Measurements from ENCODE around the gene SORT1. TPM values are rescaled to one million over a fixed set of nuclear protein-coding genes. Genes with fewer than 3 reads are reported as not detected.

Gene SORT1
- total and polyA plus RNA-seq, 2 of the 13 experiments (the other 11 are each of a cell fraction or from before 2014, with no cell fraction given): 32.4 to 93.0 TPM

DNA sequence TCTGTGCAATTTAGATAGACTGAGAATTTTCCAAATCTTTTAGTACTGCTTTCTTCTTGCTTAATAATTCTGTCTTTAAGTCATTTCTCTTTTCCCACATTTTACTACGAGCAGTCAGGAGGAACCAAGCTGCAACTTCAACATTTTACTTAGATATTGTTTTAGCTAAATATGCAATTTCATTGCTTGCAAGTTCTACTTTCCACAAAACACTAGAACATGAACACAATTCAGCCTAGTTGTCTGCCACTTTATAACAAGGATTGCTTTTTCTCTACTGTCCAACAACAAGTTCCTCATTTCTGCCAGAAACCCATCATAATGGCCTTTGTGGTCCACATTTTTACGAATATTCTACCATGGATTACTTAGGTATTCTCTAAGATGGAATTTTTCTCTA lies 36.6 kb downstream of the SORT1 start (continued):
- TF ChIP-seq, protein P1, sequence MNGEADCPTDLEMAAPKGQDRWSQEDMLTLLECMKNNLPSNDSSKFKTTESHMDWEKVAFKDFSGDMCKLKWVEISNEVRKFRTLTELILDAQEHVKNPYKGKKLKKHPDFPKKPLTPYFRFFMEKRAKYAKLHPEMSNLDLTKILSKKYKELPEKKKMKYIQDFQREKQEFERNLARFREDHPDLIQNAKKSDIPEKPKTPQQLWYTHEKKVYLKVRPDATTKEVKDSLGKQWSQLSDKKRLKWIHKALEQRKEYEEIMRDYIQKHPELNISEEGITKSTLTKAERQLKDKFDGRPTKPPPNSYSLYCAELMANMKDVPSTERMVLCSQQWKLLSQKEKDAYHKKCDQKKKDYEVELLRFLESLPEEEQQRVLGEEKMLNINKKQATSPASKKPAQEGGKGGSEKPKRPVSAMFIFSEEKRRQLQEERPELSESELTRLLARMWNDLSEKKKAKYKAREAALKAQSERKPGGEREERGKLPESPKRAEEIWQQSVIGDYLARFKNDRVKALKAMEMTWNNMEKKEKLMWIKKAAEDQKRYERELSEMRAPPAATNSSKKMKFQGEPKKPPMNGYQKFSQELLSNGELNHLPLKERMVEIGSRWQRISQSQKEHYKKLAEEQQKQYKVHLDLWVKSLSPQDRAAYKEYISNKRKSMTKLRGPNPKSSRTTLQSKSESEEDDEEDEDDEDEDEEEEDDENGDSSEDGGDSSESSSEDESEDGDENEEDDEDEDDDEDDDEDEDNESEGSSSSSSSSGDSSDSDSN (CRISPR knock-in tag; IDR thresholded peaks at IDR 0.05): no peak

DNA sequence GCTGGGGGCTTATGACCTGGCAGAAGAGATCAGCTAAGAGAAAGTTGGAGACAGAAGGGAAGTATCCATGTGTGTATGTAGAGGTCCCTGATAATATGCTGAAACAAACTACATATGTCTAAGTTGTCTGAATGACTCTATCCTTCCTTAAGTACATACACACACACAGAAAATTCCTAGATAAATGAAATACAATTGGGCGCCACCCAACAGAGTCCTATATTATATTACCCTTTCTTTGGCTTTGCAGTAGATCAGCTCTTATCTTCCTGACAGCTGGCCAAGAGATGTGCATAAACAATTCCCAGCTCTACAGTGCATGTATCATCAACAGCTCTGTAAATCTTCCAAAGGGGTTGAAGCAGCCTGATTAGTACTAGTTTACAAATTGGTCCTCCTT lies 40.1 kb downstream of the SORT1 start:
- no peak overlapping the region for H3K9ac ChIP-seq (ENCODE audit: insufficient read depth, low read depth, low read length)
- no peak overlapping the region for H3K4me2 ChIP-seq (ENCODE audit: low read depth, low read length)
- H3K4me3 ChIP-seq (replicated peaks in 1 of 3; ENCODE audit: insufficient read depth in 1 of 3, low read depth in 2 of 3, low read length in 3 of 3): no peak overlapping the region
- DNase-seq (ENCODE audit: low spot score) (no peak), ATAC-seq (no peak), FAIRE-seq (no peak)
- H3K9me3 ChIP-seq (ENCODE audit: low read length): no peaks in the 10 kb centered on the region
- TF ChIP-seq EEA1 (CRISPR knock-in tag; IDR thresholded peaks at IDR 0.05; ENCODE audit: borderline replicate concordance) (no peak), SALL1 (CRISPR knock-in tag; IDR thresholded peaks at IDR 0.05) (no peak), ZNF136 (CRISPR knock-in tag; IDR thresholded peaks at IDR 0.05; ENCODE audit: low read depth) (no peak)
- TF ChIP-seq, protein P2, sequence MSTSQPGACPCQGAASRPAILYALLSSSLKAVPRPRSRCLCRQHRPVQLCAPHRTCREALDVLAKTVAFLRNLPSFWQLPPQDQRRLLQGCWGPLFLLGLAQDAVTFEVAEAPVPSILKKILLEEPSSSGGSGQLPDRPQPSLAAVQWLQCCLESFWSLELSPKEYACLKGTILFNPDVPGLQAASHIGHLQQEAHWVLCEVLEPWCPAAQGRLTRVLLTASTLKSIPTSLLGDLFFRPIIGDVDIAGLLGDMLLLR (CRISPR knock-in tag; IDR thresholded peaks at IDR 0.05): no peak
- TF ChIP-seq, protein P3, sequence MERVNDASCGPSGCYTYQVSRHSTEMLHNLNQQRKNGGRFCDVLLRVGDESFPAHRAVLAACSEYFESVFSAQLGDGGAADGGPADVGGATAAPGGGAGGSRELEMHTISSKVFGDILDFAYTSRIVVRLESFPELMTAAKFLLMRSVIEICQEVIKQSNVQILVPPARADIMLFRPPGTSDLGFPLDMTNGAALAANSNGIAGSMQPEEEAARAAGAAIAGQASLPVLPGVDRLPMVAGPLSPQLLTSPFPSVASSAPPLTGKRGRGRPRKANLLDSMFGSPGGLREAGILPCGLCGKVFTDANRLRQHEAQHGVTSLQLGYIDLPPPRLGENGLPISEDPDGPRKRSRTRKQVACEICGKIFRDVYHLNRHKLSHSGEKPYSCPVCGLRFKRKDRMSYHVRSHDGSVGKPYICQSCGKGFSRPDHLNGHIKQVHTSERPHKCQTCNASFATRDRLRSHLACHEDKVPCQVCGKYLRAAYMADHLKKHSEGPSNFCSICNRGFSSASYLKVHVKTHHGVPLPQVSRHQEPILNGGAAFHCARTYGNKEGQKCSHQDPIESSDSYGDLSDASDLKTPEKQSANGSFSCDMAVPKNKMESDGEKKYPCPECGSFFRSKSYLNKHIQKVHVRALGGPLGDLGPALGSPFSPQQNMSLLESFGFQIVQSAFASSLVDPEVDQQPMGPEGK (CRISPR knock-in tag; IDR thresholded peaks at IDR 0.05): no peak
- 92% methylated on average over 1 of the region's 1 CpG for WGBS (ENCODE audit: low lambda C conversion rate)
- POLR2A ChIA-PET: no interaction called here
- H3K27me3 ChIP-seq (ENCODE audit: control insufficient read depth in 1 of 2, insufficient read depth in 2 of 2, low read length in 2 of 2): no peaks in the 10 kb centered on the region
- intact Hi-C loops (cut with micrococcal nuclease; ENCODE audit: unreplicated experiment) (no loop called here), in situ Hi-C loops (cut with HindIII; ENCODE audit: extremely low pct_ligation_motif_present, low pct_unique_long_range_greater_than_20kb) (no loop called here)
- H4K20me1 ChIP-seq (ENCODE audit: insufficient read depth, low read length): no peaks in the 10 kb centered on the region
- no TSS peak for BruUV-seq (replicated peaks)
- peaks cover 10% of the 10 kb centered on the region for H3K4me1 ChIP-seq (ENCODE audit: insufficient read depth, low read length)
- H3K36me3 ChIP-seq (replicated peaks in 1 of 2; ENCODE audit: control insufficient read depth in 1 of 2, insufficient read depth in 2 of 2, low read length in 2 of 2): peaks cover 7 to 20% of the 10 kb centered on the region in 2 experiments
- no peaks in the 10 kb centered on the region for H3K79me2 ChIP-seq (ENCODE audit: insufficient read depth, low read length)
- H3K27ac ChIP-seq (ENCODE audit: extremely low read length, insufficient read depth, low read length): no peak overlapping the region
- CTCF ChIA-PET (ENCODE audit: low intra/inter-chr PET ratio, low total read pairs): no interaction called here
- H2AFZ ChIP-seq (ENCODE audit: low read length): no peak overlapping the region
